ENCODE data around the gene SH2D7.
A peak's percentile ranks its signal among the peaks of the same experiment; 100 is the strongest.
"Not testable (repeated sequence)": the region's sequence is repeated elsewhere in the genome, so short reads cannot be mapped to it uniquely, and the experiment has no call there.

The SH2D7 gene

GRCh38 chr15:78149805-78150751 lies 57.7 kb downstream of the SH2D7 start:
- no peak for DNase-seq (ENCODE audit: low read depth, low spot score)
- H3K4me3 ChIP-seq (ENCODE audit: low read depth, low read length): peak overlapping the region; percentile 74
- no peak for TF ChIP-seq CTCF (IDR thresholded peaks at IDR 0.05; ENCODE audit: insufficient read depth, low read length, missing control alignments)
- ChIA-PET CTCF (interaction anchor here (0.6 to 2.4 kb wide), 9 partner anchors 9 to 271 kb away, joined by 3 to 13 read pairs (median 3); partner anchors contain the start of gene CIB2), POLR2A (no interaction called here)

- H3K4me3 ChIP-seq (ENCODE audit: low read depth, low read length); DNase-seq (ENCODE audit: low read depth, low spot score); POLR2A ChIA-PET: not testable (repeated sequence)
- CTCF ChIA-PET: interaction anchor here (1.0 to 2.4 kb wide), 4 partner anchors 21 to 185 kb away, joined by 3 to 13 read pairs (median 4); no protein-coding TSS in a partner anchor
These were observed 58.7 kb downstream of the SH2D7 start for GRCh38 chr15:78151075-78151474.

Measured in AG04449 (cell line).